Panc1 (cell line): Measurements from ENCODE around the gene ACSBG1. TPM values are rescaled to one million over a fixed set of nuclear protein-coding genes. Genes with fewer than 3 reads are reported as not detected.

ENCODE experiments used
- ATAC-seq: fragments of 200-7000 bp; cut with Tn5 transposase; 2 replicates; pipeline ENCODE4 v1.9.1; 2020; ENCODE audit warnings: mild to moderate bottlenecking, moderate library complexity
- BruUV-seq: library from RNA; stranded (reverse); fragments of 400-500 nt; replicated peaks from 2 replicates; lab custom pipeline; 2021; lab: Mats Ljungman, UMichigan
- CTCF ChIA-PET: fragments of 300-600 bp; sonication (Branson Sonifier 250); formaldehyde crosslinking; loops from one replicate; lab custom pipeline; 2022; ENCODE audit warnings: antibody characterized with exemption; lab: Charles Lee
- POLR2A ChIA-PET: fragments of 300-600 bp; sonication (Branson Sonifier 250); formaldehyde crosslinking; loops from one replicate; lab custom pipeline; 2022; ENCODE audit warnings: antibody characterized with exemption; lab: Charles Lee
- DNase-seq: peaks from one replicate; pipeline ENCODE4 v3.0.0-alpha.2; 2010; ENCODE audit warnings: low read depth, low spot score
- H3K27ac ChIP-seq: 2 replicates; pipeline ENCODE4 v1.5.1; 2011; ENCODE audit warnings: mild to moderate bottlenecking, low read length, inconsistent platforms
- H3K27me3 ChIP-seq: fragments of 200-500 bp; sonication (Bioruptor generic); 2 replicates; pipeline ENCODE4 v1.6.0; 2014; ENCODE audit warnings: low read length, inconsistent platforms; ENCODE audit not compliant: control insufficient read depth, insufficient read depth
- H3K36me3 ChIP-seq: fragments of 200-500 bp; sonication (Bioruptor generic); 2 replicates; pipeline ENCODE4 v1.5.1; 2014; ENCODE audit warnings: inconsistent platforms, mild to moderate bottlenecking, low read length, moderate library complexity; ENCODE audit not compliant: control insufficient read depth, insufficient read depth
- H3K4me1 ChIP-seq: 2 replicates; pipeline ENCODE4 v1.5.1; 2011; ENCODE audit warnings: inconsistent platforms, mild to moderate bottlenecking, low read length, moderate library complexity; ENCODE audit not compliant: control insufficient read depth, insufficient read depth
- H3K4me3 ChIP-seq, 2 experiments: 2 replicates each; pipeline ENCODE4 v1.5.1; 2011 to 2012; ENCODE audit warnings: low read depth in 2 of 2, low read length in 2 of 2, mild to moderate bottlenecking in 2 of 2, inconsistent platforms in 1 of 2, moderate library complexity in 1 of 2
- H3K9me3 ChIP-seq: fragments of 200-500 bp; sonication (Bioruptor generic); 2 replicates; pipeline ENCODE4 v1.5.1; 2014; ENCODE audit warnings: low read depth, mild to moderate bottlenecking, inconsistent platforms, low read length, moderate library complexity; ENCODE audit not compliant: control insufficient read depth, insufficient read depth
- CTCF ChIP-seq: fragments of 450-650 bp; IDR thresholded peaks from 2 replicates; pipeline ENCODE4 v1.5.1; 2017; ENCODE audit warnings: mild to moderate bottlenecking
- POLR2AphosphoS5 ChIP-seq: IDR thresholded peaks from 2 replicates; pipeline ENCODE4 v1.6.1; 2012; ENCODE audit warnings: mild to moderate bottlenecking, low read depth, low read length, moderate library complexity
- REST ChIP-seq, 2 experiments: IDR thresholded peaks; 2 replicates each; pipeline ENCODE4 v1.6.1; 2011 to 2012; ENCODE audit warnings: low read depth in 2 of 2, control low read depth in 1 of 2, low read length in 1 of 2, mild to moderate bottlenecking in 1 of 2, moderate library complexity in 1 of 2; ENCODE audit not compliant: insufficient read depth in 1 of 2
- SIN3A ChIP-seq: IDR thresholded peaks from 2 replicates; pipeline ENCODE4 v1.6.1; 2012; ENCODE audit warnings: low read depth, mild to moderate bottlenecking, low read length, moderate library complexity, borderline replicate concordance; ENCODE audit not compliant: insufficient read depth
- TCF7L2 ChIP-seq: IDR thresholded peaks from 2 replicates; pipeline ENCODE4 v1.6.1; 2011; ENCODE audit warnings: mild to moderate bottlenecking, low read depth, low read length, inconsistent platforms
- in situ Hi-C: cut with HindIII; loops from 2 replicates; pipeline ENCODE4 v1.10.0; 2016; ENCODE audit warnings: low sequenced_read_pairs, low pct_unique_long_range_greater_than_20kb
- intact Hi-C: fragments of 100-400 bp; cut with micrococcal nuclease; formaldehyde crosslinking; loops from one replicate; pipeline ENCODE4 v1.10.0; 2022; ENCODE audit not compliant: unreplicated experiment
- total RNA-seq: library from RNA; stranded (reverse); gene quantifications from one replicate; pipeline ENCODE4 v1.2.1, GENCODE V29; 2021; ENCODE audit not compliant: unreplicated experiment

The ACSBG1 gene
- total RNA-seq, 1 experiment from 2014 or later, result 0.31 TPM

- Histone ChIP-seq H3K36me3 (no peaks in the 10 kb centered on the region), H3K4me3 (peak overlapping the region; percentile 54 to 68), H3K9me3 (no peaks in the 10 kb centered on the region), H3K4me1 (peaks cover 3% of the 10 kb centered on the region; the same call in 1 of the 2 replicates), H3K27me3 (no peaks in the 10 kb centered on the region), H3K27ac (peak overlapping the region; percentile 60)
- intact Hi-C loops (loop anchor here (5.0 kb wide), 1 partner anchor 112 kb away; no protein-coding TSS in a partner anchor), in situ Hi-C loops (loop anchor here (25.0 kb wide), 1 partner anchor 132 kb away; the partner anchor contains the start of gene DNAJA4)
- BruUV-seq, result no TSS peak
- POLR2A ChIA-PET, result interaction anchor here (0.5 to 0.7 kb wide), 4 partner anchors 8 to 169 kb away, joined by 3 to 7 read pairs (median 4); partner anchors contain the start of gene SKIC8
- DNase-seq (no peak), ATAC-seq (peak; percentile 73)
- CTCF ChIA-PET, result interaction anchor here (0.6 to 1.3 kb wide), 6 partner anchors 22 to 1316 kb away, joined by 3 to 11 read pairs (median 4); no protein-coding TSS in a partner anchor
- TF ChIP-seq POLR2AphosphoS5 (no peak), TCF7L2 (no peak)
These were observed 103.7 kb downstream of the ACSBG1 start for GRCh38 chr15:78130466-78131294.

GRCh38 chr15:78129751-78130287, 104.5 kb downstream of the ACSBG1 start:
- BruUV-seq, result TSS peak; percentile 65
- POLR2A ChIA-PET, result interaction anchor here (0.6 kb wide), 1 partner anchor 9 kb away, joined by 6 read pairs; no protein-coding TSS in a partner anchor

More at GRCh38 chr15:78129751-78130287, 104.5 kb downstream of the ACSBG1 start:
- ATAC-seq (no peak), DNase-seq (no peak)
- in situ Hi-C loops, result loop anchor here (25.0 kb wide), 1 partner anchor 132 kb away; the partner anchor contains the start of gene DNAJA4
- Histone ChIP-seq H3K4me1 (peaks cover 3% of the 10 kb centered on the region; the same call in 1 of the 2 replicates), H3K27ac (no peak overlapping the region), H3K27me3 (no peaks in the 10 kb centered on the region), H3K9me3 (no peaks in the 10 kb centered on the region), H3K4me3 (no peak overlapping the region), H3K36me3 (no peaks in the 10 kb centered on the region)
- TF ChIP-seq POLR2AphosphoS5 (no peak), TCF7L2 (no peak), SIN3A (no peak), REST (IDR thresholded peaks at IDR 0.05; ENCODE audit: insufficient read depth in 1 of 2, low read depth in 2 of 2, low read length in 1 of 2) (no peak), CTCF (no peak)
- intact Hi-C loops, result loop anchor here (5.0 kb wide), 1 partner anchor 112 kb away; no protein-coding TSS in a partner anchor
- CTCF ChIA-PET, result interaction anchor here (1.1 to 1.3 kb wide), 2 partner anchors 66 to 111 kb away, joined by 4 read pairs; no protein-coding TSS in a partner anchor
